Astrocyte of the hippocampus (primary cell): ENCODE results near the gene TIMP1.
A peak's percentile ranks its signal among the peaks of the same experiment; 100 is the strongest.

Source experiments
- DNase-seq: peaks from one replicate; pipeline ENCODE4 v3.0.0; 2011; ENCODE audit warnings: low read depth, low spot score

TIMP1 gene

GRCh38 chrX:47581731-47582647 is at the start of gene TIMP1:
Gene TIMP1, plus strand, starts transcription at chrX:47582436. Its CDS starts 980 bp downstream, at chrX:47583416.
- DNase-seq, result peak; percentile 95

- DNase-seq, result no peak
These were observed 42.4 kb upstream of the TIMP1 start for GRCh38 chrX:47539860-47540259.

- peak; percentile 91 for DNase-seq
These were observed 41.3 kb upstream of the TIMP1 start for GRCh38 chrX:47540754-47541538.

- no peak for DNase-seq
These were observed 38.7 kb upstream of the TIMP1 start for GRCh38 chrX:47543496-47543895.

DNA sequence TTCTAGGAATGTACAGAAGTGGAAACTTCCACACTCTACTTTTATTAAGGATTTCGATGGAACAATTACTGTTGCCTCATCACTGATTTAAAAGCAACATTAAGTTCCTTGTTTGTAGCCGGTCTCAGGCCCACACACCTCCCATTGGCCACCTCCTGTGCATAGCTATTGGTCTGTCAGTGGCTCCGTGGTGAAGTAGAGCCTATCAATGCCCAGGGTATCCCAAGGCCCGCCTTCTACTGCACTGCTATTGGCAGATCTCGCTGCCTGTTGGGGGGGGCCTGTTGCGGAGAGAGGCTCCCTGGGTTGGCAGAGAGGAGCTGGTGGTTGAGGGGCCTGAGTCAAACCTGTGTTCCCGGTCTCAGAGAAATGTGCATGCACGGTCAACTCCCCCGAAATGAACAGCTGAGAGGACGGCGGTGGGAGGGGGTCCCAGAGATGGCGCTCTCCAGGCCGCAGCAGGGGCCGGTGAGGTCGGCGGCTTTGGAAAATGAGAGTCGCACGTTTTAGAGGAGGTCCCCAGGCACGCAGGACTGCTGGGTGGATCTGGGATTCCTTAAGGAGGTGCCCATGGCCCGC is 26.1 kb upstream of the TIMP1 start:
- DNase-seq, result peak; percentile 94

DNA sequence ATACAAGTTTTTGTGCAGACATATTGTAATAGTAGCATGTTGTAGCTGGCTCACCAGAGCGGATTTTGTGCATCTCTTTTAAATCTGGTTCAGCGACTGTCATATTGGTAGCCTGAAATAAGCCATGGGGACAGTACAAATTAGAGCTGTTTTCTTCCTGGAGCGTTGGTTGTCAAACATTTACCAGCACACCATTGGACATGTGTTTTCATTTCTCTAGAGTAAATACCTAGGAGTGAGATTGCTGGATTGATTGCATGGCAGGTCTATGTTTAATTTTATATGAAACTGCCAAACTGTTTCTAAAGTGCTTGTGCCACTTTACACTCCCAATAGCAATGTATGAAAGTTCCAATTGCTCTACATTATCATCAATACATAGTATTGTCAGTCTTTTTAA is 23.8 kb upstream of the TIMP1 start:
- no peak for DNase-seq

DNA sequence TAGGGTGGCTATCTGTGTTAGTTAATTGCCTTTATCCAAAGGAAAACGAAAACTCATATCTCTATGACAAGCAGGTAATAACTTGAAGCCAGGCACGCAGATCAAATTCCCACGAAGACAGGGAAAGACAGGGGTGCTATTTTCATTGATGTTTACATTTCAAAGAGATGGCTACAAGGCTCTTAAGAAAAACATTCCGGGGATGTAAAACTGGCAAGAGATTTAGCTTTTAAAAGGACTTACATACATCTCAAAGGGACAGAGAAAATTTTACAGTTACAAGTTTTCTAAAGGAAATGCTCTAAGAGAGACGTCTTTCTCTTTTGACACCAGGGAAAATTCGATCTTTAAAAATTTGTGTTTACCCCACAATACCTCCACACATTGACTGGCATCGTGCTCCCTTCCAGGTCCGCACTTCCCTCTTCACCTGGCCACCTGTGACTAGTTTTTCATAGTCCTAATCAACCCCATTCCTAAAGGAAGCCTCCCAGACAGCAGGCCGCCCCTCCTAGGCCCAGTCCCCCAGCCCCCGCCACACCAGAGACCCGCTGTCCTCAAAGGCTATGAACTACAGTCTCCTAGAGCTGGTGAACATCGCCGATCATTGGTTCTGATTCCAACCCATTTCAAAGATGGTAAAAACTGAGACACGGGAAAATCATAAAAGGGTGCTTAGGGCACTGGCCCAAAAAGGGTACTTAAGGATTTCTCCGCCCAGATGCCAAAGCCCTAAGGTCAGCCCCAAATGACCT is 21.9 kb upstream of the TIMP1 start:
- DNase-seq, result no peak

DNA sequence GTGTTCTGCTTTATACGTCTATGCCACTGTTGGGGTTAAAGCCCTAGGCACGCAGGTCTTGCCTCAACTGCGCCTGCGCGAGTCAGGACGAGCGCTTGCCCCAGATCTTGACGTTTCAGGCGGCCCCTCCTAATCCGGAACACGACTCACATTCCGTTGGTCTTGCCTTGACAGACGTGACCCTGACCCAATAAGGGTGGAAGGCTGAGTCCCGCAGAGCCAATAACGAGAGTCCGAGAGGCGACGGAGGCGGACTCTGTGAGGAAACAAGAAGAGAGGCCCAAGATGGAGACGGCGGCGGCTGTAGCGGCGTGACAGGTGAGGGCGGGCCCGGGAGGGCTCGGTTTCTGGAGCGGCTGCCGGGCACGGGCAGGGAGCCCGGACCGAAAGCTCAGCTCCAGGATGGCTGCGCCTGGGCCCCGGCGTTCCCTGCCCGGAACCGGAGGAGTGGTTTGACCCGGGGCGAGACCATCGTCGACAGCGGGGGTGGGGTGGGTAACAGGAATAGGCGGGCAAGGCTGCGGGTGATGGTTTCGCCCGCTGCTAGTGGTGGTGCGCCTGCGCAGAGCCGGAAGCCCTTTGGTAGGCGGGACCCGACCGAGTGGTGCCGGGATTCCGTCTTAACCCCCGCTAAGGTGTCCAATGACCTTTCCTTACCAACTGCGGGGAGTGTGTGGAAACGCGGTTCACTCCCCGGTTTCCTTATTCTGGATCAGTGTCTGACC is 21.1 kb upstream of the TIMP1 start, which contains the start of gene ARAF:
Gene ARAF (plus strand): TSS at position 272 of the 725 bp plus-strand sequence. CDS start 1,763 bp downstream, outside the sequence.
- peak; percentile 98 for DNase-seq

DNA sequence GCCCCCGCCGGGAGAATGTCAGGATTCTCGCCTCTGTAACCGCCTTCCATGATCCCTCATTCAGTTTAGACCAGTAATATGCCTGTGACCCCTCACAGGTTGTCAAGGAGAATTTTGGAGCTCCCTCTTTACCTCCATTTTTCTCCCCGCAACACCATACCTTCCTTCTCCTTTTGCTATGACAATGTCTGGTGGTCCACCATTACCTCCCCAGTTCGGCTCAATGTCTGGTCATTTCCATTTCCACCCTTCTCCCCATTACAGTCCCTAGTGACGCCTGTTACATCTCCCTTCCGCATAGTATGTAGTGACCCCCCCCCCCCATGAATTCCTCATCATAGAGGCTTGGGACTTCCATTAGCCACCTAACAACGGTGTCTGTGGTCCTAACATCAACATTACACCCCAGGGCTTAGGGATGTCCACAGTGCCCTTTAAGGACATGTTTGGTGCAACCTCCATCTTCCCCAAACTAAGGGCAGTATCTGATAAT is 20.5 kb upstream of the TIMP1 start:
- DNase-seq, result no peak

- DNase-seq, result peak; percentile 37
These were observed 19.5 kb upstream of the TIMP1 start for GRCh38 chrX:47562615-47563243.

DNA sequence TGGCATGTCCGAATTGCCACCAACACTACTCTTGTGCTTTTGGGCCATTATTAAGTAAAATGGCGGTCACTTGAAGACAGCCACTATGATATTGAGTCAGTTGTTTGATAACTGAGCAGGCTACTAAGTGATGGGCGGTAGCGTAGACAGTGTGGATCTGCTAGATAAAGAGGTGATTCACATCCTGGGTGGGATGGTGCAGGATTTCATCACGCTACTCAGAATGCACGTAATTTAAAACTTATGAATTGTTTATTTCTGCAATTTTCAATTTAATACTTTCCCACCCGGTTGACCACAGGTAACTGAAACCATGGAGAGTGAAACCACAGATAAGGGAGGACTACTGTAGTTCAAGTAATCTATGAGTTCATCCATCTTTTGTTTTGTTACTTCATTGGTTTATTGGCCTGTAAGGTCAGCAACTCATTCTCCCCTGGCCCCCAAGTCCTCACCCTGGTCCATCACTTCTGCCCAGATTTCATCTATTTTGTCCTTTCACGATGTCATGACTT is 18.4 kb upstream of the TIMP1 start:
- no peak for DNase-seq

DNA sequence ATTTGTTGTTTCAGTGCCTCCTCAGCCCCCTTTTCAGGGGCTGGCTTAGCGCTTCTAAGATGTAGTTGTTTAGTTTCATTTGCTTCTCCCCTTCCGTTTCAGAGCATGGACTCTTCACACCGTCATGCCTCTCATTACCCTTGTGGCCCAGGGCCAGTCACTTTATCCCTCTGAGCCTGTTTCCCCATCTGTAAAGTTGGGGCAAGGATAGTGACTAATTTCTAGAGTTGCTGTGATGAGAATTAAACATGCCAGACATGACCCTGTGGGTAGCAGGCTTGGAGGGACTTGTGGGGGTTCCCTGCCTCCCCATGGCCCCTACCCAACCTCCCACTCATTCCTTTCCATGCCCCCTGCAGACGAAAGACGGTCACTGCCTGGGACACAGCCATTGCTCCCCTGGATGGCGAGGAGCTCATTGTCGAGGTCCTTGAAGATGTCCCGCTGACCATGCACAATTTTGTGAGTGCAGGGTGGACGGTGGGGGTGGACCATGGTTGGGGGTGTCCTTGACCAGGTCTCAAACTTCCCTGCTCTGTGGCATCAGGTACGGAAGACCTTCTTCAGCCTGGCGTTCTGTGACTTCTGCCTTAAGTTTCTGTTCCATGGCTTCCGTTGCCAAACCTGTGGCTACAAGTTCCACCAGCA is 17.7 kb upstream of the TIMP1 start:
- no peak for DNase-seq

GRCh38 chrX:47566841-47567240 is 15.4 kb upstream of the TIMP1 start:
- DNase-seq, result no peak

- no peak for DNase-seq
These were observed 13.5 kb upstream of the TIMP1 start for GRCh38 chrX:47568656-47569295.

GRCh38 chrX:47570794-47571193 is 11.4 kb upstream of the TIMP1 start:
- no peak for DNase-seq

- DNase-seq, result no peak
These were observed 11.0 kb upstream of the TIMP1 start for GRCh38 chrX:47571215-47571614.

DNA sequence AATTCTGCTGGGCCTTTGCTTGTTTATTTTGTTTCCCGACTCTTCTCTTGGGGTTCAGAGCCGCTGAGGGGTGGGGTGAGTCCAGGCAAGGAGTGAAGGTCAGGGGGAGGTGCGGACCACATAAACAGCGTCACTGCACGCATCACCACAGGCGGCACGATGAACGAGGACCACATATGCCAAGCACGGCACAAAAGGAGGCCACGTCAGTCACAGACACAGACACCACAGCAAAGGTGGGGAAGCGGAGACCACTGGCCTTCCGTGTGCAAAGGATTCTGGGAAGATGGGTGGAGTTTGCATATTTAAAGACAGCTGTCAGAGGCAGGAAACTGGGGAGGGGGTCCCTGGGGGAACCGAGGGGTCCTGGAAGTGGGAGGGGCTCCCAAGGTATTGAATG is 10.3 kb upstream of the TIMP1 start:
- DNase-seq, result no peak

- DNase-seq, result no peak
These were observed 9.4 kb upstream of the TIMP1 start for GRCh38 chrX:47572773-47573340.
